H1 (cell line): ENCODE measurements around the gene CHRNA3. TPM values are rescaled to one million over a fixed set of nuclear protein-coding genes. Genes with fewer than 3 reads are reported as not detected.

Experiments used
- BCL11A ChIP-seq, 2 experiments: IDR thresholded peaks; one replicate each; pipeline ENCODE4 v1.6.1; 2011; ENCODE audit warnings: low read depth in 2 of 2, low read length in 2 of 2, mild to moderate bottlenecking in 2 of 2
- CBX5 ChIP-seq: fragments of 300-800, 300-1000 bp; sonication (generic); IDR thresholded peaks from 2 replicates; pipeline ENCODE4 v1.7.1; 2016; ENCODE audit warnings: antibody characterized with exemption, low read length, low read depth
- CEBPB ChIP-seq: IDR thresholded peaks from 2 replicates; pipeline ENCODE4 v1.6.1; 2012; ENCODE audit warnings: low read depth, low read length
- CHD1 ChIP-seq: IDR thresholded peaks from 2 replicates; pipeline ENCODE4 v1.6.1; 2012; ENCODE audit warnings: low read depth, low read length, improper control_type of control experiment
- CTBP2 ChIP-seq: IDR thresholded peaks from 2 replicates; pipeline ENCODE4 v1.7.0; 2011; ENCODE audit warnings: borderline replicate concordance, mild to moderate bottlenecking, moderate library complexity, mixed read lengths, low read length; ENCODE audit not compliant: insufficient read depth, insufficient read length
- E2F6 ChIP-seq: IDR thresholded peaks from 2 replicates; pipeline ENCODE4 v1.6.1; 2012; ENCODE audit warnings: inconsistent platforms
- EGR1 ChIP-seq: IDR thresholded peaks from 2 replicates; pipeline ENCODE4 v1.6.1; 2011; ENCODE audit warnings: low read depth, low read length, borderline replicate concordance
- HDAC2 ChIP-seq, 2 experiments: fragments of 300-600 bp in 1 of 2; sonication (generic) in 1 of 2; IDR thresholded peaks; 2 replicates each; pipeline ENCODE4 v1.6.1; 2011 to 2012; ENCODE audit warnings: low read depth in 2 of 2, low read length in 2 of 2, mild to moderate bottlenecking in 2 of 2, moderate library complexity in 2 of 2, borderline replicate concordance in 1 of 2, inconsistent platforms in 1 of 2
- HDAC6 ChIP-seq: IDR thresholded peaks from one replicate; pipeline ENCODE4 v1.7.1; 2012; ENCODE audit warnings: low read depth, mild to moderate bottlenecking, inconsistent platforms, low read length, moderate library complexity
- KDM1A ChIP-seq: fragments of 200-600, 300-600 bp; sonication (generic); IDR thresholded peaks from 2 replicates; pipeline ENCODE4 v1.7.1; 2016; ENCODE audit warnings: mild to moderate bottlenecking, low read length, borderline replicate concordance
- KDM5A ChIP-seq: fragments of 200-600 bp; IDR thresholded peaks from 2 replicates; pipeline ENCODE4 v1.7.1; 2012; ENCODE audit warnings: mild to moderate bottlenecking, low read length, inconsistent platforms, mixed read lengths
- MAX ChIP-seq: IDR thresholded peaks from 2 replicates; pipeline ENCODE4 v1.6.1; 2012; ENCODE audit warnings: inconsistent platforms
- NANOG ChIP-seq: IDR thresholded peaks from 2 replicates; pipeline ENCODE4 v1.6.1; 2011; ENCODE audit warnings: low read length, low read depth, mild to moderate bottlenecking, inconsistent platforms; ENCODE audit not compliant: insufficient read depth, poor library complexity, severe bottlenecking
- POLR2A ChIP-seq, 2 experiments: IDR thresholded peaks; 1 replicate in 1 of 2; 2 replicates in 1 of 2; pipeline ENCODE4 v1.6.1; 2011; ENCODE audit warnings: low read depth in 2 of 2, low read length in 2 of 2, mild to moderate bottlenecking in 2 of 2; ENCODE audit errors: control extremely low read depth in 1 of 2
- POU5F1 ChIP-seq: IDR thresholded peaks from 2 replicates; pipeline ENCODE4 v1.6.1; 2011; ENCODE audit warnings: low read depth, mild to moderate bottlenecking, low read length, moderate library complexity
- RFX5 ChIP-seq: IDR thresholded peaks from 2 replicates; pipeline ENCODE4 v1.6.1; 2011; ENCODE audit warnings: low read depth, low read length, improper control_type of control experiment, borderline replicate concordance
- SAP30 ChIP-seq: fragments of 300-600 bp; sonication (generic); IDR thresholded peaks from 2 replicates; pipeline ENCODE4 v1.7.1; 2012; ENCODE audit warnings: low read length, moderate library complexity, mild to moderate bottlenecking, inconsistent platforms; ENCODE audit not compliant: insufficient read depth, insufficient replicate concordance
- SUZ12 ChIP-seq: fragments of 200-600 bp; sonication (generic); IDR thresholded peaks from 2 replicates; pipeline ENCODE4 v1.6.1; 2012; ENCODE audit warnings: mild to moderate bottlenecking, inconsistent platforms, low read length, moderate library complexity, mixed read lengths
- TAF1 ChIP-seq: IDR thresholded peaks from 2 replicates; pipeline ENCODE4 v1.6.1; 2011; ENCODE audit warnings: mild to moderate bottlenecking, low read depth, low read length
- TAF7 ChIP-seq: optimal IDR thresholded peaks from 2 replicates; pipeline ENCODE3; 2011; ENCODE audit warnings: low read depth, mild to moderate bottlenecking, inconsistent platforms, low read length, moderate library complexity, borderline replicate concordance
- YY1 ChIP-seq: IDR thresholded peaks from 2 replicates; pipeline ENCODE4 v1.6.1; 2011; ENCODE audit warnings: low read depth, mild to moderate bottlenecking, low read length
- polyA plus RNA-seq, 7 experiments: library from polyadenylated mRNA; depleted of rRNA in 3 of 7; stranded (reverse) in 5 of 7; unstranded in 2 of 7; fragments of >200 nt in 5 of 7; fragments of 200-250 nt in 2 of 7; gene quantifications; 1 replicate in 5 of 7; 2 replicates in 1 of 7; 4 replicates in 1 of 7; pipeline versions ENCODE4 v1.2.1 to v1.2.3, GENCODE V29; 2011 to 2013; ENCODE audit warnings: missing spikeins in 2 of 7, mixed read lengths in 2 of 7
- total RNA-seq: library from RNA; stranded (reverse); fragmentation: NEBNext Ultra II Directional; extraction: Animal tissue kit (Norgen Biotek cat#: 25700); gene quantifications from 2 replicates; pipeline ENCODE4 v1.2.1, GENCODE V29; 2021
- TF ChIP-seq, protein P1 (sequence below): IDR thresholded peaks from 2 replicates; pipeline ENCODE4 v1.6.1; 2011; ENCODE audit warnings: low read length, improper control_type of control experiment

Gene CHRNA3
- total and polyA plus RNA-seq, 2 of the 8 experiments (the other 6 are each of a cell fraction or from before 2014, with no cell fraction given) = 2.1 to 4.7 TPM

GRCh38 chr15:78565097-78565950 is 55.5 kb downstream of the CHRNA3 start, which contains the start of gene CHRNA5 (continued):
- TF ChIP-seq SUZ12 (no peak), MAX (peak; percentile 81), CHD1 (no peak), POLR2A (IDR thresholded peaks at IDR 0.05; ENCODE audit: control extremely low read depth in 1 of 2, low read depth in 2 of 2, low read length in 2 of 2) (peak; percentile 92 to 95), EGR1 (no peak), E2F6 (peak; percentile 80), KDM5A (no peak), CTBP2 (no peak), BCL11A (IDR thresholded peaks at IDR 0.05; ENCODE audit: low read depth in 2 of 2, low read length in 2 of 2) (no peak), NANOG (no peak), HDAC2 (IDR thresholded peaks at IDR 0.05; ENCODE audit: borderline replicate concordance in 1 of 2, low read depth in 2 of 2, low read length in 2 of 2) (peak; percentile 12 to 56; a peak in 2 of 4 replicates), TAF7 (peak; percentile 47), HDAC6 (no peak), RFX5 (no peak), YY1 (no peak), KDM1A (no peak), POU5F1 (no peak), CBX5 (no peak), CEBPB (no peak), SAP30 (no peak), TAF1 (peak; percentile 96)
- TF ChIP-seq, protein P1, sequence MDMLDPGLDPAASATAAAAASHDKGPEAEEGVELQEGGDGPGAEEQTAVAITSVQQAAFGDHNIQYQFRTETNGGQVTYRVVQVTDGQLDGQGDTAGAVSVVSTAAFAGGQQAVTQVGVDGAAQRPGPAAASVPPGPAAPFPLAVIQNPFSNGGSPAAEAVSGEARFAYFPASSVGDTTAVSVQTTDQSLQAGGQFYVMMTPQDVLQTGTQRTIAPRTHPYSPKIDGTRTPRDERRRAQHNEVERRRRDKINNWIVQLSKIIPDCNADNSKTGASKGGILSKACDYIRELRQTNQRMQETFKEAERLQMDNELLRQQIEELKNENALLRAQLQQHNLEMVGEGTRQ = no peak
